GM21423 (cell line): ENCODE data around the gene SLC66A3.
A peak's percentile ranks its signal among the peaks of the same experiment; 100 is the strongest.
"Not testable (repeated sequence)": the region's sequence is repeated elsewhere in the genome, so short reads cannot be mapped to it uniquely, and the experiment has no call there.

Experiments
- ATAC-seq: cut with Tn5 transposase; IDR thresholded peaks from one replicate; pipeline ENCODE4 v1.9.1; 2021; ENCODE audit warnings: mild to moderate bottlenecking, moderate library complexity; ENCODE audit not compliant: unreplicated experiment

Gene SLC66A3

DNA sequence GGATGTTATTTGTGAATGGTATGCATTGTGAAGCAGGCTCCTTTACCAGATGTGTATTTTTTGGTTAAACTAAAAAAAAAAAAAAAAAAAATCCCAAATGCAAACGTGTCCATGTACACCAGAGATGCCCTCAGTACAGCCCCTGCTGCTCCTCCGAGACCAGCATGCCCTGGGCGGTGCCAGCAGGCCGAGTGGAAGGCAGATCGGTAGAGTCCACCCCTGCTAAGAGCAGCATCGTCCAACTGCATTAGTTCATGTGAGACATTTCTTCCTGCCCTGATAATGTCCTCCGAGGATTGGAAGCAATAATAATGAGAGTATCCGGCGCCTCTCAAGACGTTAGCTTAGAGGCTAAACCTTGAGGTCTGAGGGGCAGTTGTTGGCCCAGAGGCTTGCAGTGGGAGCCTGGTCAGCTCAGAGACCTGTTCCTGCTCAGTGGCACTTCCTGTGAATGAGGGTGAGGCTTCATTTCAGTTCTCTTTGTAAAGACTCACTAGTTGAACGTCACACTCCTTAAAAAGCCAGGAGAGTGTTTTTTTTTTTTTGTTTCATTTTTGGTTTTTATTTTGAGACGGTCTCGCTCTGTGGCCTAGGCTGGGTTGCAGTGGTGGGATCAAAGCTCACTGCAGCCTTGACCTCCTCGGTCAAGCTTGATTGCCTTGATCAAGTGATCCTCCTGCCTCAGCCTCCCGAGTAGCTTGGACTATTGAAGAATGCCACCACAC is 5.6 kb downstream of the SLC66A3 start:
- ATAC-seq: peak; percentile 66

DNA sequence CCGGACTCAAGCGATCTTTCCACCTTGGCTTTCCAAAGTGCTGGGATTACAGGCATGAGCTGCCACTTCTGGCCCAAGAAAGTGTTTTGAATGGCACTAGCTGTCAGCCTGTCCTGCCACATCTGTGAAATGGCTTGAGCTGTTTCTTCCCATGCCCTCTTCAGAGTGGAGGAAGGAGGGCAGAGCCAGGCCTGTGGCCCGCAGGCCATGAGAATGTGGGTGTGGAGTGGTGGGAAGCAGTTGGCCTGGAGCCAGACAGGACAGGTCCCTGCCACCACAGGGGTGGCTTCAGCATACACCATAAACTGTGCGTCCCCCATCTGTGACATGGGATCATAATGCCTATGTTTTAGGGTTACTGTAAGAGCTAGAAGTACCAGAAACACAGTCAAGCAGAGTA is 6.5 kb downstream of the SLC66A3 start:
- no peak for ATAC-seq

GRCh38 chr2:11163439-11164317 is 8.4 kb downstream of the SLC66A3 start:
- no peak for ATAC-seq

DNA sequence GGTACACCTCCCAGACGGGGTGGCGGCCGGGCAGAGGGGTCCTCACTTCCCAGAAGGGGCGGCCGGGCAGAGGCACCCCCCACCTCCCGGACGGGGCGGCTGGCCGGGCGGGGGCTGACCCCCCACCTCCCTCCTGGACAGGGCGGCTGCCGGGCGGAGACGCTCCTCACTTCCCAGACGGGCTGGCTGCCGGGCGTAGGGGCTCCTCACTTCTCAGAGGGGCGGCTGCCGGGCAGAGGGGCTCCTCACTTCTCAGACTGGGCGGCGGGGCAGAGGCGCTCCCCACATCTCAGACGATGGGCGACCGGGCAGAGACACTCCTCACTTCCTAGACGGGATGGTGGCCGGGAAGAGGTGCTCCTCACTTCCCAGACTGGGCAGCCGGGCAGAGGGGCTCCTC is 9.8 kb downstream of the SLC66A3 start:
- ATAC-seq: not testable (repeated sequence)

DNA sequence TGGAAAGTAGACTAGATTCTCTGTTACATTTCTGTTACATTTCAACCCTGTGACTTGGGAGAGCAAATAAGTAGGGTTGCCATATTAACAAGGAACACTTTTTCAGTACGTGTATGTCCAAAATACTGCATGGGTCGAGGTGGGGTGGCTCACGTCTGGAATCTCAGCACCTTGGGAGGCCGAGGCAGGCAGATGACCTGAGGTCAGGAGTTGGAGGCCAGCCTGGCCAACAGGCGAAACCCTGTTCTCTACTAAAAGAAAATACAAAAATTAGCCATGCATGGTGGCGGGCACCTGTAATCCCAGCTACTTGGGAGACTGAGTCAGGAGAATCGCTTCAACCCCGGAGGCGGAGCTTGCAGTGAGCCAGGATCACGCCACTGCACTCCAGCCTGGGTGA is 11.2 kb downstream of the SLC66A3 start:
- ATAC-seq: no peak

DNA sequence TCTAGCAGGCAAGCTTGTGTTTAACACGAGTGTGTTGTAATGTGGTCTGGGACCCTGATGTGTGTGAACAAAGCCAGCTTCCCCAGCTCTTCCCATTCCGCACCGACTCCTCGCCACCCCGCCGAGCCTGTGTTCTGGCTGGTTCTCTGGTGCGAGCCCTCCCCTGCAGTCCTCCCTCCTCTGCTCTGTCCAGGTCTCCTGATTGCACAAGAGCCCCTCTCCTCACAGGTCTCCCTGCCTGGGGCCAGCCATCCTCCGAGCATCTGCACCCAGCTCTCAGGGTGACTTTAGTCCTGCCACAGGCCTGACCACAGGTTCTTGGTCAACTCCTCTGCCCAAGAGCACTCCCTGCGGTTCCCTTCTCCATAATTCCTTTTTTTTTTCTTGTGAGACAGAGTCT is 13.2 kb downstream of the SLC66A3 start:
- no peak for ATAC-seq

GRCh38 chr2:11169333-11169732 is 14.1 kb downstream of the SLC66A3 start:
- no peak for ATAC-seq

DNA sequence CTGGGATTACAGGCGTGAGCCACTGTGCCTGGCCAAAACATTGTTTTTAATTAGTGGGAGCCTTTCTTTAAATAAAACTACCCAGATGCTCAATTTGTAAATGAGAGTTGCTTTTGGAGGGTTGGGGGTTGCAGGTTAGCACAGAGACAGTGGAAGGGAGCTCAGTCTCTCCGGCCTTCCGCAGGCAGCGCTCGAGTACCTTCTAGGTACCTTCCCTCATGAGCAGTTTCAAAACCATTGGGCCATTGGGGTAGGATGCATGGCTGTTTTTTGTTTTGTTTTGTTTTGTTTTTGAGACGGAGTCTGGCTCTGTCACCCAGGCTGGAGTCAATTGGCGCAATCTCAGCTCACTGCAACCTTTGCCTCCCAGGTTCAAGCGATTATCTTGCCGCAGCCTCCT is 19.0 kb downstream of the SLC66A3 start:
- no peak for ATAC-seq

- ATAC-seq: no peak
Measured at GRCh38 chr2:11175293-11175795, 20.1 kb downstream of the SLC66A3 start.

- ATAC-seq: no peak
Measured at GRCh38 chr2:11177871-11178690, 22.8 kb downstream of the SLC66A3 start.

DNA sequence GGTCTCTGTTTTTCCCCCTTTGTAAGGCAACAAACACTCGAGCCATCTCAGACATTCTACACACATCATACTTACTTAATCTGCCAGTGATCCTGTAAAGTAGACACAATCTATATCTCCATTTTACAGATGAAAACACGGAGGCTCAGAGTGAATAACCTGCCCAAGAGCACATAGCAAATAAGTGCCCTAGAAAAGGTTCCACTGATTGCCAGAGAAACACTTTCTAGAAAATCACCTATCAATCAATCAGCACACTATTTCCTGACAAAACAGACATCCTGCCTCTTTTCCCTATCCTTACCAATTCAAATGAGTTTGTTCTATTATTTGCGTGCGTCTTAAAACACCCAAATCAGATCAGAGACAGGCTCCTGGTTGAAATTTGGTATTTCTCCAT is 23.9 kb downstream of the SLC66A3 start:
- no peak for ATAC-seq

GRCh38 chr2:11179899-11180298 is 24.6 kb downstream of the SLC66A3 start:
- ATAC-seq: no peak

- no peak for ATAC-seq
Measured at GRCh38 chr2:11180653-11181052, 25.4 kb downstream of the SLC66A3 start.

GRCh38 chr2:11182951-11183350 is 27.7 kb downstream of the SLC66A3 start:
- ATAC-seq: no peak

DNA sequence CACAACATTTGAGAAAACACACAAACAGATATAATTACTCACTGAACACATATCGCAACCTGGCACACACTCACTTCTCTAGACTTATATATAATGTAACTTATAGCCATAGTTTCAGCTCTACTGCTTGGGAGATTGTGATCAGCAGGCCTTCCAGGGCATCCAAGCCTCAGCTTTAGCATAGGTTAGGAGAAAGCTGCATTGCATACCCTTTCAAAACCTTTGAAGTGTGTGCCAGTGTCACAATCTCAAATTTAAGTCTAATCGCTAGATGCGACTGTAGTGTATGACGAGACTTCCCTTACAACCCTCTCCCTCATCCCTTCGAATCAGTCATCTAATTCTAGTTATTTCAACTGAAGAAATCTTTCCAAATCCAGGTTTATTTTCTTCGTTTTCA is 30.9 kb downstream of the SLC66A3 start:
- ATAC-seq: no peak

DNA sequence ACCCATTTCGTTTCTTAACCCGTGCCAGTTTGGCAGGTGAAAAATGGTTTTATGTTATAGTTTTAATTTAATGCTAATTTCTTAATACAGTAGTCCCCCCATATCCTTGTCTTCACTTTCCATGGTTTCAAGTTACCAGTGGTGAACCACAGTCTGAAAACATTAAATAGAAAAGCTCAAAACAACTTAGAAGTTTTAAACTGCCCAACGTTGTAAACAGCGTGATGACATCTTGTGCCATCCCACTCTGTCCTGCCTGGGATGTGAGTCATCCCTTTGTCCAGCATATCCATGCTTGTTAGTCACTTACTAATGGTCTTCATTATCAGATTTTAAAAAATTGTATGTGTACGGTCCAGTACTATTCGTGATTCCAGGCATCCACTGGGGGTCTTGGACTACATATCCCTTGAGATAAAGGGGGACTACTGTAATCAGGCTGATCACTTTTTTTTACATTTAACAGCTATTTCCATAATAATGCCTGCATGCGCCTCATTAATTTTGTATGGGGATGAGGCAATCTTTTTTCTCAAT is 31.9 kb downstream of the SLC66A3 start:
- no peak for ATAC-seq

- ATAC-seq: no peak
Measured at GRCh38 chr2:11187731-11188130, 32.5 kb downstream of the SLC66A3 start.

- ATAC-seq: no peak
Measured at GRCh38 chr2:11196246-11196645, 41.0 kb downstream of the SLC66A3 start.

DNA sequence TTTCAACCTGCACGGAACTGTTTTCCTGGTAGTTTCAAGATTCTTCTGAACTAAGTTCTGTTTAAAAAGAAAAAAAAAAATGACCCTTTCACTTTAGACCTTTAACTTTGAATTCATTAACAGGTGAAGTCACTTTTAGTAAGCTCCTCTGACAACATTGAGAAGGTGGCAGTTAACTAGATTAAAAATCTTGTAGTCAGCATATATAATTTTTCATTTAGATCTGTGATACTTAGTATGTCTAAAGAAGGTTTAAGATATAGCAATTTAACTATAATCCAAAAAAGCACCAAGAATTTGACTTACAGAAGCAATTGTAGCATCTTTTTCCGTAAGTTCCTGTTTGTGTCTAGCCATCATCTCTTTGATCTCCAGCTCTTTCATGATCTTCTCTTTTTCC is 45.4 kb downstream of the SLC66A3 start:
- ATAC-seq: no peak

- no peak for ATAC-seq
Measured at GRCh38 chr2:11201969-11202368, 46.7 kb downstream of the SLC66A3 start.

- ATAC-seq: no peak
Measured at GRCh38 chr2:11203480-11203879, 48.2 kb downstream of the SLC66A3 start.
